Stimulated activated effector memory CD8-positive, alpha-beta T cell treated with anti-CD3 and anti-CD28 coated beads, Interleukin-12 subunit alpha, Interleukin-12 subunit beta, amount 100 ng/mL, for 72 hours (primary cell): ENCODE data around the gene RANBP3L.
A peak's percentile ranks its signal among the peaks of the same experiment; 100 is the strongest.

Experiments used
- ATAC-seq: fragments of 150-1000 bp; cut with Tn5 transposase; 2 replicates; pipeline ENCODE4 v1.10.0; 2021
- DNase-seq, 2 donors: peaks; one replicate each; pipeline ENCODE4 v3.0.0; 2021 to 2022; ENCODE audit warnings: low spot score in 2 of 2
- H3K27ac Mint-ChIP-seq: one replicate; pipeline ENCODE4 v1.8.0; 2022; ENCODE audit warnings: mild to moderate bottlenecking, mixed read lengths
- H3K36me3 Mint-ChIP-seq: one replicate; pipeline ENCODE4 v1.8.0; 2022; ENCODE audit warnings: mild to moderate bottlenecking, mixed read lengths
- H3K4me1 Mint-ChIP-seq: one replicate; pipeline ENCODE4 v1.8.0; 2022; ENCODE audit warnings: mixed read lengths
- H3K4me3 Mint-ChIP-seq: one replicate; pipeline ENCODE4 v1.8.0; 2022; ENCODE audit warnings: mild to moderate bottlenecking, mixed read lengths
- H3K9me3 Mint-ChIP-seq: one replicate; pipeline ENCODE4 v1.8.0; 2022; ENCODE audit warnings: mixed read lengths

Gene RANBP3L

GRCh38 chr5:36240779-36241630 lies 60.7 kb downstream of the RANBP3L start:
- ATAC-seq (peak; percentile 25), DNase-seq (peak; percentile 32 to 80)
- Mint-ChIP-seq H3K9me3 (no peaks in the 10 kb centered on the region), H3K36me3 (peaks cover 5% of the 10 kb centered on the region), H3K27ac (peak overlapping the region; percentile 97), H3K4me3 (peak overlapping the region; percentile 87), H3K4me1 (peaks cover 48% of the 10 kb centered on the region)

DNA sequence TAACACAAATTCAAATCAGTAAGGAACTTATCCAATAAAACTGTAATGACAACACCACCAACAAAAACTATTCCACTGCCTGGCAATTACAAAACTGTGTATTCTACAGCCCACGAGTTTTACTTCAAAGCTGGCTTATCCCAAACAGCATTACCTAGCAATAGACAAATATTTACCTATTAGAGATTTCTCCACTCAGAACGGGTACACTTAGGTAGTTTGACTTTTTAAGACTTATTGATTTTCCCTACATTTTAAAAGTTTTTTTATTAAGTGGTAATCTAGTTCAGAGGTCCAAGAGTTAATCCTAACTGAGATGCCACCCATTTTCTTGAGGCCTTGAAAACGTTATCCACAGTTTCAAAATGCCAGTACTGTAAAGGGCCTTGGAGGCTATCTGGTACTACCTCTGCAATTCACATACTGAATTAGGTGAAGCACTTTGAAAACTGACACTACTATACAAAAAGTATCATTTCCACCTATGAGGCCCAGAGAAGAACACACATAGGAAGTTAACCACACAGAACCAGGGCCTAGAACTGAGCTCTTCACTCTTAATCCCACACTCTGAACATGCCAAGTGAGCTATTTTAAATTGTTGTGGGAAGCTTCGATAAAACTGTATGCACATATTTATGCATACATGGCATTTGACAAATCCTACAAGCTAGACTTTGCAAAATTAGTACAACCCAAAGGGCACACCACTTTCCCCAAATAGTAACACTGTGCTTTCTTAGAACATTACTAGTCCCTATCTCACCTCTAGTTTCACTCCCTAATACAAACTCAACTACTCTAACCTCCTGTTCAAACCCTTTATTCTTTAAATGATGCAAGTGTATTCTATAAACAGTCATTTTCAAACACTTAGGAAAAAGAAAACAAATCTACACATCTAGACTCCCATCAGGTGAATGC lies 62.1 kb downstream of the RANBP3L start:
- H3K9me3 Mint-ChIP-seq = no peaks in the 10 kb centered on the region
- H3K4me1 Mint-ChIP-seq = peaks cover 49% of the 10 kb centered on the region
- H3K36me3 Mint-ChIP-seq = peaks cover 5% of the 10 kb centered on the region
- DNase-seq = no peak
- peak overlapping the region; percentile 39 for H3K27ac Mint-ChIP-seq
- ATAC-seq = no peak
- H3K4me3 Mint-ChIP-seq = peak overlapping the region; percentile 87

GRCh38 chr5:36238502-36239295 lies 63.0 kb downstream of the RANBP3L start:
- H3K4me3 Mint-ChIP-seq = no peak overlapping the region
- no peak for DNase-seq
- peaks cover 43% of the 10 kb centered on the region for H3K4me1 Mint-ChIP-seq
- H3K36me3 Mint-ChIP-seq = peaks cover 5% of the 10 kb centered on the region
- ATAC-seq = no peak
- H3K9me3 Mint-ChIP-seq = no peaks in the 10 kb centered on the region
- no peak overlapping the region for H3K27ac Mint-ChIP-seq

- no peak overlapping the region for H3K27ac Mint-ChIP-seq
These were observed 64.0 kb downstream of the RANBP3L start for GRCh38 chr5:36237751-36238150.

GRCh38 chr5:36236801-36237200 lies 64.9 kb downstream of the RANBP3L start:
- Mint-ChIP-seq H3K36me3 (no peaks in the 10 kb centered on the region), H3K4me3 (no peak overlapping the region)
- DNase-seq = no peak

More at GRCh38 chr5:36237751-36238150, 64.0 kb downstream of the RANBP3L start:
- H3K4me3 Mint-ChIP-seq = no peak overlapping the region
- DNase-seq = no peak
- no peak for ATAC-seq
- peaks cover 5% of the 10 kb centered on the region for H3K36me3 Mint-ChIP-seq
- H3K9me3 Mint-ChIP-seq = no peaks in the 10 kb centered on the region
- H3K4me1 Mint-ChIP-seq = peaks cover 39% of the 10 kb centered on the region

GRCh38 chr5:36232533-36232932 lies 69.2 kb downstream of the RANBP3L start:
- Mint-ChIP-seq H3K9me3 (no peaks in the 10 kb centered on the region), H3K27ac (no peak overlapping the region), H3K36me3 (no peaks in the 10 kb centered on the region), H3K4me1 (peaks cover 17% of the 10 kb centered on the region), H3K4me3 (no peak overlapping the region)
- no peak for ATAC-seq
- DNase-seq = no peak

More at GRCh38 chr5:36236801-36237200, 64.9 kb downstream of the RANBP3L start:
- peaks cover 30% of the 10 kb centered on the region for H3K4me1 Mint-ChIP-seq
- no peak overlapping the region for H3K27ac Mint-ChIP-seq
- no peaks in the 10 kb centered on the region for H3K9me3 Mint-ChIP-seq
- no peak for ATAC-seq

DNA sequence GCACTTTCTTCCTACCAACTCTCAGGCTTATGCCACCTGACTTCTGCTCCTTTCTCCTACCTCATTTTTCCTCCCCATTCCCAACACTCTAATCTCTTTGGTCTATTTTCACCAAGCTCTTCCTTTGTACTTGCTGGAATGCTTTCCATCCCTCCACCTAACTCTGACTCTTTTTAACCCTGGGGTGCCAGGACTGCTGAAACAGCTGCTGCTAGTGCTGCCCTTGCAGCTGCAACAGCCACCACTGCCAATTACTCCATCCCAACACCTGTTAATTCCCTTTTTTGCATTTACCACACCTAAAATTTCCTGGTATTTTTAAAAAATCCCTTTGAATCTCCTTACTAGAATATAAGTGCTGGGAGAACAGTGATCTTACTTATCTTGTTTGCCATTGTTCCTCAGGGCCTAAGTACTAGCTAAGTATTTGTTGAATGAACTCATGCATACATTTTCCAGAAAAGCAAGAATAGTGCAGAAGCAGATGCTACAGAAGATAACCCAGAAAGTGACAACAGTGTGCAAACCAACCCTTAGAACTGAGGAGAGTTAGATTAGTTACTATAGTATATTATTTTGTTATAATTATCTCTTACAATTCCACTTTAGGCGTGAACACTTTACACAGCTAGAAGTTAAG lies 71.4 kb downstream of the RANBP3L start:
- Mint-ChIP-seq H3K4me1 (peaks cover 7% of the 10 kb centered on the region), H3K36me3 (peaks cover 11% of the 10 kb centered on the region), H3K4me3 (no peak overlapping the region), H3K27ac (no peak overlapping the region), H3K9me3 (no peaks in the 10 kb centered on the region)
- DNase-seq (no peak), ATAC-seq (no peak)

GRCh38 chr5:36228505-36228904 lies 73.2 kb downstream of the RANBP3L start:
- ATAC-seq (no peak), DNase-seq (no peak)
- H3K4me1 Mint-ChIP-seq = peaks cover 7% of the 10 kb centered on the region
- peaks cover 11% of the 10 kb centered on the region for H3K36me3 Mint-ChIP-seq
- no peak overlapping the region for H3K4me3 Mint-ChIP-seq
- no peaks in the 10 kb centered on the region for H3K9me3 Mint-ChIP-seq
- H3K27ac Mint-ChIP-seq = no peak overlapping the region

GRCh38 chr5:36227046-36227445 lies 74.7 kb downstream of the RANBP3L start:
- DNase-seq (no peak), ATAC-seq (no peak)
- Mint-ChIP-seq H3K4me3 (no peak overlapping the region), H3K4me1 (peaks cover 7% of the 10 kb centered on the region), H3K36me3 (peaks cover 11% of the 10 kb centered on the region), H3K9me3 (no peaks in the 10 kb centered on the region), H3K27ac (no peak overlapping the region)

DNA sequence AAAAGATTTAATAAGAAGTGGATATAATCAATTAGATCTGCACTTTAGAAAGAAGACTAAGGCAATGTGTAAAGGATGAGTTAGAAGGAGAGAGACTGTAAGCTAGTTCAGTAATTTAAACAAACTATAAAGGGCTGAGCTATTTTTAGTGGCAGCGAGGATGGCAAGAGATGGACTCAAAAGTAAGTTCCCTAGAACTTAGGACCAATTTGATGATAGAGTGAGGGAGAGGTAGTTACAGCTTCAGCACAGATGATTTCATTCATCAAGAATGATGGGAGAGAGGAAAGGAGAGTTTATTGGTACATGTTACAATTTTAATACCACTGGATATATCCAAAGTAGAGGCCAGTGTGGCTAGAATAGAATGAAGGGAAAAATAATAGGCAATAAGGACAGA lies 79.1 kb downstream of the RANBP3L start:
- Mint-ChIP-seq H3K9me3 (no peaks in the 10 kb centered on the region), H3K4me1 (no peaks in the 10 kb centered on the region), H3K27ac (no peak overlapping the region), H3K36me3 (peaks cover 29% of the 10 kb centered on the region), H3K4me3 (no peak overlapping the region)
- ATAC-seq = no peak
- no peak for DNase-seq

- H3K4me1 Mint-ChIP-seq = no peaks in the 10 kb centered on the region
- no peaks in the 10 kb centered on the region for H3K9me3 Mint-ChIP-seq
- peaks cover 42% of the 10 kb centered on the region for H3K36me3 Mint-ChIP-seq
- H3K4me3 Mint-ChIP-seq = no peak overlapping the region
- no peak for ATAC-seq
- H3K27ac Mint-ChIP-seq = no peak overlapping the region
- no peak for DNase-seq
These were observed 83.7 kb downstream of the RANBP3L start for GRCh38 chr5:36217988-36218387.

- DNase-seq (no peak), ATAC-seq (no peak)
- H3K27ac Mint-ChIP-seq = no peak overlapping the region
- H3K36me3 Mint-ChIP-seq = peaks cover 47% of the 10 kb centered on the region
- H3K9me3 Mint-ChIP-seq = no peaks in the 10 kb centered on the region
- no peaks in the 10 kb centered on the region for H3K4me1 Mint-ChIP-seq
- H3K4me3 Mint-ChIP-seq = no peak overlapping the region
These were observed 84.1 kb downstream of the RANBP3L start for GRCh38 chr5:36217567-36217966.

DNA sequence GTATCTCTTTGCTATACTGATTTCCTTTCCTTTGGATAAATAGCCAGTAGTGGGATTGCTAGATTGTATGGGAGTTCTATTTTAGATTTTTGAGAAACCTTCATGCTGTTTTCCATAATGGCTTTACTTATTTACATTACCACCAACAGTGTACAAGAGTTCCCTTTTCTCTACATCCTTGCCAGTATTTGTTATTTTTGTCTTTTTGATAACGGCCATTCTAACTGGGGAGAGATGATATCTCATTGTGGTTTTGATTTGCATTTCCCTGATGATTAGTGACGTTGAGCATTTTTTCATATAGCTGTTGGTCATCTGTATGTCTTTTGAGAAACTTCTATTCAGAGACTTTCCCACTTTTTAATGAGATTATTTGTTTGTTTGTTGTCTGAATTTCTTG lies 85.8 kb downstream of the RANBP3L start:
- Mint-ChIP-seq H3K36me3 (peaks cover 59% of the 10 kb centered on the region), H3K9me3 (no peaks in the 10 kb centered on the region), H3K4me1 (no peaks in the 10 kb centered on the region), H3K27ac (no peak overlapping the region), H3K4me3 (no peak overlapping the region)
- DNase-seq = no peak
- no peak for ATAC-seq

- no peak overlapping the region for H3K4me3 Mint-ChIP-seq
- no peak overlapping the region for H3K27ac Mint-ChIP-seq
- no peaks in the 10 kb centered on the region for H3K4me1 Mint-ChIP-seq
- peaks cover 63% of the 10 kb centered on the region for H3K36me3 Mint-ChIP-seq
- no peaks in the 10 kb centered on the region for H3K9me3 Mint-ChIP-seq
- no peak for ATAC-seq
- no peak for DNase-seq
These were observed 87.3 kb downstream of the RANBP3L start for GRCh38 chr5:36214436-36214835.
